ENCODE data around the gene UTY.

GRCh38 chrY:13435206-13435967, 44.4 kb downstream of the UTY start:
- TF ChIP-seq CTCF (conservative IDR thresholded peaks at IDR 0.05; ENCODE audit: low read length) (no peak), EZH2phosphoT487 (IDR thresholded peaks at IDR 0.05; ENCODE audit: borderline replicate concordance, low read depth, low read length) (no peak)

Measured in OCI-LY7 (cell line).